PC-3 (cell line): Measurements from ENCODE around the gene SMC1A.

Source experiments
- EZH2 ChIP-seq: fragments of 300-600 bp; sonication (generic); IDR thresholded peaks from one replicate; pipeline ENCODE4 v1.6.1; 2017; ENCODE audit warnings: antibody characterized with exemption, mild to moderate bottlenecking, low read length; ENCODE audit not compliant: unreplicated experiment
- EZH2phosphoT487 ChIP-seq: fragments of 300-600 bp; sonication (generic); IDR thresholded peaks from 2 replicates; pipeline ENCODE4 v1.6.1; 2018; ENCODE audit warnings: mild to moderate bottlenecking, antibody characterized with exemption, low read length, borderline replicate concordance
- TF ChIP-seq, protein P1 (sequence below): fragments of 300-600 bp; sonication (generic); conservative IDR thresholded peaks from 2 replicates; pipeline ENCODE4 v1.5.1; 2017; ENCODE audit warnings: antibody characterized with exemption, low read depth, mild to moderate bottlenecking, low read length

DNA sequence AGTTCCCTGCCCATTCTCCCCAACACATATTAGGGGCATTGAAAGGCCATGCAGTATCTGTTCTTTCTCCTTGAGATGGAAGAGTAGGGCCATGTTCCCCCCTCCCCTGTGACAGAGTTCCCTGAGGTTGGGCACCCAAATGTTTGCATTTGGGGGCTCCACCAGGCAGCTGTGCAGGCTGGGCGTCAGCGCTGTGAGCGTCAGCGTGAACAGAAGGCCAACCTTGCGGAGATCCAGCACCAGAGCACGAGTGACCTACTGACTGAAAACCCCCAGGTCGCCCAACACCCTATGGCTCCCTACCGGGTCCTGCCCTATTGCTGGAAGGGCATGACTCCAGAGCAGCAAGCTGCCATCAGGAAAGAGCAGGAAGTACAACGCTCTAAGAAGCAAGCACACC is 7.8 kb upstream of the SMC1A start:
- TF ChIP-seq, protein P1, sequence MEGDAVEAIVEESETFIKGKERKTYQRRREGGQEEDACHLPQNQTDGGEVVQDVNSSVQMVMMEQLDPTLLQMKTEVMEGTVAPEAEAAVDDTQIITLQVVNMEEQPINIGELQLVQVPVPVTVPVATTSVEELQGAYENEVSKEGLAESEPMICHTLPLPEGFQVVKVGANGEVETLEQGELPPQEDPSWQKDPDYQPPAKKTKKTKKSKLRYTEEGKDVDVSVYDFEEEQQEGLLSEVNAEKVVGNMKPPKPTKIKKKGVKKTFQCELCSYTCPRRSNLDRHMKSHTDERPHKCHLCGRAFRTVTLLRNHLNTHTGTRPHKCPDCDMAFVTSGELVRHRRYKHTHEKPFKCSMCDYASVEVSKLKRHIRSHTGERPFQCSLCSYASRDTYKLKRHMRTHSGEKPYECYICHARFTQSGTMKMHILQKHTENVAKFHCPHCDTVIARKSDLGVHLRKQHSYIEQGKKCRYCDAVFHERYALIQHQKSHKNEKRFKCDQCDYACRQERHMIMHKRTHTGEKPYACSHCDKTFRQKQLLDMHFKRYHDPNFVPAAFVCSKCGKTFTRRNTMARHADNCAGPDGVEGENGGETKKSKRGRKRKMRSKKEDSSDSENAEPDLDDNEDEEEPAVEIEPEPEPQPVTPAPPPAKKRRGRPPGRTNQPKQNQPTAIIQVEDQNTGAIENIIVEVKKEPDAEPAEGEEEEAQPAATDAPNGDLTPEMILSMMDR = no peak
- no peak for TF ChIP-seq EZH2
- TF ChIP-seq EZH2phosphoT487 = no peak
